Suprapubic skin (tissue), 4 donors: ENCODE results near the gene RNF38. TPM values are rescaled to one million over a fixed set of nuclear protein-coding genes. Genes with fewer than 3 reads are reported as not detected.

Experiments
- DNase-seq, 2 donors: peaks; one replicate each; pipeline ENCODE4 v3.0.0-alpha.2; 2019; ENCODE audit warnings: low spot score in 2 of 2
- H3K27ac ChIP-seq: fragments of 200-600 bp; sonication (generic); one replicate; pipeline ENCODE4 v1.5.1; 2019
- H3K27me3 ChIP-seq: fragments of 200-600 bp; sonication (generic); one replicate; pipeline ENCODE4 v1.5.1; 2019
- H3K36me3 ChIP-seq: fragments of 200-600 bp; sonication (generic); one replicate; pipeline ENCODE4 v1.5.1; 2019
- H3K4me1 ChIP-seq: fragments of 200-600 bp; sonication (generic); one replicate; pipeline ENCODE4 v1.5.1; 2019
- H3K4me3 ChIP-seq: fragments of 200-600 bp; sonication (generic); one replicate; pipeline ENCODE4 v1.5.1; 2019; ENCODE audit warnings: mild to moderate bottlenecking
- H3K9me3 ChIP-seq: fragments of 200-600 bp; sonication (generic); one replicate; pipeline ENCODE4 v1.5.1; 2019
- EP300 ChIP-seq: sonication (generic); formaldehyde crosslinking; IDR thresholded peaks from one replicate; pipeline ENCODE4 v1.6.1; 2017; ENCODE audit warnings: antibody characterized with exemption
- POLR2A ChIP-seq, 2 donors: fragments of 450-650 bp; IDR thresholded peaks; one replicate each; pipeline ENCODE4 v1.6.1; 2017; ENCODE audit warnings: antibody characterized with exemption in 2 of 2, mild to moderate bottlenecking in 2 of 2, moderate library complexity in 2 of 2
- POLR2AphosphoS5 ChIP-seq, 3 donors: sonication (generic); formaldehyde crosslinking; IDR thresholded peaks; one replicate each; pipeline ENCODE4 v1.6.1; 2017; ENCODE audit warnings: antibody characterized with exemption in 3 of 3
- WGBS: methylation state at CpG from one replicate; pipeline ENCODE4 v1.1.5; 2018; 5-methylcytosine and 5-hydroxymethylcytosine counted together
- total RNA-seq, 4 donors: library from RNA; depleted of rRNA; stranded (reverse); fragments of >200 nt; gene quantifications; one replicate each; pipeline ENCODE4 v1.1.0, GENCODE V29; 2016
- TF ChIP-seq, protein P1 (sequence below), 2 donors: fragments of 200-600 bp in 1 of 2; fragments of 450-650 bp in 1 of 2; sonication (generic) in 1 of 2; IDR thresholded peaks; one replicate each; pipeline ENCODE4 v1.5.1; 2016 to 2019; ENCODE audit warnings: antibody characterized with exemption in 2 of 2, mild to moderate bottlenecking in 1 of 2, moderate library complexity in 1 of 2

The RNF38 gene
- total RNA-seq, 4 donors from 2014 or later: 20.6 to 43.9 (median 28.1) TPM

- Histone ChIP-seq H3K36me3 (peaks cover 53% of the 10 kb centered on the region), H3K27me3 (no peaks in the 10 kb centered on the region), H3K9me3 (no peaks in the 10 kb centered on the region), H3K4me1 (no peaks in the 10 kb centered on the region), H3K27ac (no peak overlapping the region), H3K4me3 (no peak overlapping the region)
- WGBS: 84% methylated on average over 5 of the region's 5 CpGs
- no peak for DNase-seq
- TF ChIP-seq EP300 (no peak), POLR2AphosphoS5 (IDR thresholded peaks at IDR 0.05) (no peak), POLR2A (IDR thresholded peaks at IDR 0.05) (no peak)
- TF ChIP-seq, protein P1, sequence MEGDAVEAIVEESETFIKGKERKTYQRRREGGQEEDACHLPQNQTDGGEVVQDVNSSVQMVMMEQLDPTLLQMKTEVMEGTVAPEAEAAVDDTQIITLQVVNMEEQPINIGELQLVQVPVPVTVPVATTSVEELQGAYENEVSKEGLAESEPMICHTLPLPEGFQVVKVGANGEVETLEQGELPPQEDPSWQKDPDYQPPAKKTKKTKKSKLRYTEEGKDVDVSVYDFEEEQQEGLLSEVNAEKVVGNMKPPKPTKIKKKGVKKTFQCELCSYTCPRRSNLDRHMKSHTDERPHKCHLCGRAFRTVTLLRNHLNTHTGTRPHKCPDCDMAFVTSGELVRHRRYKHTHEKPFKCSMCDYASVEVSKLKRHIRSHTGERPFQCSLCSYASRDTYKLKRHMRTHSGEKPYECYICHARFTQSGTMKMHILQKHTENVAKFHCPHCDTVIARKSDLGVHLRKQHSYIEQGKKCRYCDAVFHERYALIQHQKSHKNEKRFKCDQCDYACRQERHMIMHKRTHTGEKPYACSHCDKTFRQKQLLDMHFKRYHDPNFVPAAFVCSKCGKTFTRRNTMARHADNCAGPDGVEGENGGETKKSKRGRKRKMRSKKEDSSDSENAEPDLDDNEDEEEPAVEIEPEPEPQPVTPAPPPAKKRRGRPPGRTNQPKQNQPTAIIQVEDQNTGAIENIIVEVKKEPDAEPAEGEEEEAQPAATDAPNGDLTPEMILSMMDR (IDR thresholded peaks at IDR 0.05): no peak
Measured at GRCh38 chr9:36358486-36358885, 41.6 kb downstream of the RNF38 start.

DNA sequence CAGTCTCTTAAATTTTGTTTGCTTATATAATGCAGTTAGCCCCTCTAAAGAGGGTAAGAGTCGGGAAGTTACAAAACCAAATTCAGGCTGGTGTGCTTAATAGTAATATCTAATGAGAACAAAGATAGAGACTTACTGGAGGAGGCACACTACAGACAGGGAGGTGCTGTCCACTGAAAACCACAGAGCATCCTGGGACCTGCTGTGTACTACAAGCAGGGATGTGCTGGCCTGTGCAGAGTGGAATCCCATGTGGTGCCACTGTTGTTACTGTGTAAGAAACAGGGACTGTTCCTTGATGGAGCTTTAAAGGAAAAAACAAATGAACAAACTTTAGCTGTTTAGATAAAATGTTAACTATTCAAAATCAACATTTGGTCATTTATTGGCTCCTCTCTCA lies 42.4 kb downstream of the RNF38 start:
- H3K4me3 ChIP-seq: no peak overlapping the region

DNA sequence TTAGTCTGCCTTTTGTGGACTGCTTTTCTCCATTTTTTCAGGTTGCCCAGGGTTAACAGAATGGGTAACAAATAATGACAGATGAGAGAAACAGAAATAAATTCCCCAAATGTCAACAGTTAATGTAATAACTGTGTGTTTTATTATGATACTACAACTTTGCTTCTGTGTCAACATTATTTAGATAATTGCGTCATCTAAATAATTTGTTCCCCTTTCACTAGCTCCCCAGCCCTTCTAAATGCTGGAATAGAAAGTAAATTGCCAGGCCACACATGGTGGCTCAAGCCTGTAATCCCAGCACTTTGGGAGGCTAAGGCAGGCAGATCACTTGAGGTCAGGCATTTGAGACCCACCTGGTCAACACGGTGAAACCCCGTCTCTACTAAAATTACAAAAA lies 53.5 kb downstream of the RNF38 start:
- 97% methylated on average over 3 of the region's 3 CpGs for WGBS
- Histone ChIP-seq H3K27me3 (no peaks in the 10 kb centered on the region), H3K27ac (no peak overlapping the region), H3K36me3 (peaks cover 85% of the 10 kb centered on the region), H3K4me3 (no peak overlapping the region), H3K9me3 (no peaks in the 10 kb centered on the region), H3K4me1 (no peaks in the 10 kb centered on the region)
- DNase-seq: no peak
- TF ChIP-seq POLR2AphosphoS5 (IDR thresholded peaks at IDR 0.05) (no peak), POLR2A (IDR thresholded peaks at IDR 0.05) (no peak), EP300 (no peak)
- TF ChIP-seq, protein P1 (IDR thresholded peaks at IDR 0.05): no peak

More for the DNA sequence above, 42.4 kb downstream of the RNF38 start:
- WGBS: 77% methylated on average over 1 of the region's 1 CpG
- Histone ChIP-seq H3K27me3 (no peaks in the 10 kb centered on the region), H3K27ac (no peak overlapping the region), H3K36me3 (peaks cover 53% of the 10 kb centered on the region), H3K4me1 (no peaks in the 10 kb centered on the region), H3K9me3 (no peaks in the 10 kb centered on the region)
- no peak for DNase-seq
- TF ChIP-seq EP300: no peak
- TF ChIP-seq POLR2AphosphoS5 (IDR thresholded peaks at IDR 0.05): no peak
- TF ChIP-seq, protein P1 (IDR thresholded peaks at IDR 0.05): no peak
- no peak for TF ChIP-seq POLR2A (IDR thresholded peaks at IDR 0.05)

DNA sequence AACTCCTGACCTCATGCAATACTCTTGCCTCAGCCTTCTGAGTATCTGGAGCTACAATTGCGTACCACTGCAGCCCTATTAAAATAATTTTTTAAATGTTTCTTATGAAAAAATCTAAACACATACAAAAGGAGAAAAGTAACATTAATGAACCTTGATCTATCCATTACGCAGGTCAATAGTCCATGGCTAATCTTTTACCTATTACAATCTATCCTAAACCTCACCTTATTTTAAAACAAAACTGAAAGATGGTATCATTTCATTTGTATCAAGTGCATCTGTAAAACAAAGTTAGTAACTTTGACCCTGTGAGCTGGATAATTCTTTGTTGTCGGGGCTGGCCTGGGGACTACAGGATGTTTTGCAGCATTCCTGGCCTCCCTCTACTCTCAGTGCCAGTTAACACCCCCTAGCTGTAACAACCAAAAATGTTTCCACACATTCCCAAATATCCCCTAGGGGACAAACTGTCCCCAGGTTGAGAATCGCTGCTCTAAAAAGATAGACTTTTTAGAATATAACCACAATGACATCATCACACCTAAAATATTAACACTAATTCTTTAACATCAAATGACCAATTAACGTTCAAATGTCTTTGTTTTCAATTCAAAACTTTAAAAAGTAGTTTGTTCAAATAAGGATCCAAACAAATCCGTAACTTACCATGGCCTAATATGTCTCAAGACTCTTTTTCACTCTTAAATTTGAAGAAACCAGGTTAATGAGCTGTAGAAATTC lies 54.8 kb downstream of the RNF38 start:
- no peak for TF ChIP-seq POLR2A (IDR thresholded peaks at IDR 0.05)
- TF ChIP-seq, protein P1 (IDR thresholded peaks at IDR 0.05): no peak
- TF ChIP-seq EP300: no peak
- TF ChIP-seq POLR2AphosphoS5 (IDR thresholded peaks at IDR 0.05): no peak
- no peaks in the 10 kb centered on the region for H3K27me3 ChIP-seq
- no peak for DNase-seq
- no peak overlapping the region for H3K27ac ChIP-seq
- H3K36me3 ChIP-seq: peaks cover 84% of the 10 kb centered on the region
- H3K9me3 ChIP-seq: no peaks in the 10 kb centered on the region
- no peak overlapping the region for H3K4me3 ChIP-seq
- 88% methylated on average over 6 of the region's 6 CpGs for WGBS
- H3K4me1 ChIP-seq: no peaks in the 10 kb centered on the region

DNA sequence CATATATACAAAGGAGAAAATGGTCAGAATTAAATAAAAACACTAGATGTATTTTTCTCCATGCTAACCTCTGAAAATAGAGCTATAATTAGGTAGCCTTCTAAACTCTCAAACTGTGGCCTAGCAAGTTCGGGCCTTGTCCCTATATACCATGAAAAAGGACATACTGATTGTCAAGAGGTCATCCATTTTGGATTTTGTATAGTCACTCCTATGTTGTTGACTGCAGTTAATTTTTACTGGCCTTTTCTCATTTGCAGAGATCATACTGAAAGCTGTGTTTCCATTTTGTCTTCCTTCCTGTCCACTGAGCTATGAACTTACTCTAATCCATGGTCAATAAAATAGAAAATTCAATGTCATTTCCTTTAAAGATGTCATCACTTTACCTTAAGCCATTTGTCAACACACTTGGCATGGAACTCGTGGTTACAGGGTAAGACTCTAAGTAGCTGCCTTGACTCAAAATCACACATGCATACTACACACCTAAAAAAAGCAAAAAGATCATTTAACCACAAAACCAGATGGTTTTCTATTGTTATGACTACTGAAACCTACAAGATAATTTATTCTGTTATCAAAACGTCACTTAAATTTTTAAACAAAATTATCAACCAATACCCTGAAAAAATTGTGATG lies 58.0 kb downstream of the RNF38 start:
- no peak for TF ChIP-seq POLR2AphosphoS5 (IDR thresholded peaks at IDR 0.05)
- no peak for TF ChIP-seq POLR2A (IDR thresholded peaks at IDR 0.05)
- no peak for TF ChIP-seq EP300
- TF ChIP-seq, protein P1 (IDR thresholded peaks at IDR 0.05): no peak
- no peak for DNase-seq
- H3K27ac ChIP-seq: no peak overlapping the region
- no peak overlapping the region for H3K4me3 ChIP-seq
- no peaks in the 10 kb centered on the region for H3K27me3 ChIP-seq
- 80% methylated on average over 3 of the region's 3 CpGs for WGBS
- no peaks in the 10 kb centered on the region for H3K9me3 ChIP-seq
- no peaks in the 10 kb centered on the region for H3K4me1 ChIP-seq
- peaks cover 90% of the 10 kb centered on the region for H3K36me3 ChIP-seq
